ENCODE results near the gene LMO7. TPM values are rescaled to one million over a fixed set of nuclear protein-coding genes. Genes with fewer than 3 reads are reported as not detected.
A peak's percentile ranks its signal among the peaks of the same experiment; 100 is the strongest.
"Not testable (repeated sequence)": the region's sequence is repeated elsewhere in the genome, so short reads cannot be mapped to it uniquely, and the experiment has no call there.

The LMO7 gene
- total RNA-seq, 1 donor from 2014 or later: 176 TPM

DNA sequence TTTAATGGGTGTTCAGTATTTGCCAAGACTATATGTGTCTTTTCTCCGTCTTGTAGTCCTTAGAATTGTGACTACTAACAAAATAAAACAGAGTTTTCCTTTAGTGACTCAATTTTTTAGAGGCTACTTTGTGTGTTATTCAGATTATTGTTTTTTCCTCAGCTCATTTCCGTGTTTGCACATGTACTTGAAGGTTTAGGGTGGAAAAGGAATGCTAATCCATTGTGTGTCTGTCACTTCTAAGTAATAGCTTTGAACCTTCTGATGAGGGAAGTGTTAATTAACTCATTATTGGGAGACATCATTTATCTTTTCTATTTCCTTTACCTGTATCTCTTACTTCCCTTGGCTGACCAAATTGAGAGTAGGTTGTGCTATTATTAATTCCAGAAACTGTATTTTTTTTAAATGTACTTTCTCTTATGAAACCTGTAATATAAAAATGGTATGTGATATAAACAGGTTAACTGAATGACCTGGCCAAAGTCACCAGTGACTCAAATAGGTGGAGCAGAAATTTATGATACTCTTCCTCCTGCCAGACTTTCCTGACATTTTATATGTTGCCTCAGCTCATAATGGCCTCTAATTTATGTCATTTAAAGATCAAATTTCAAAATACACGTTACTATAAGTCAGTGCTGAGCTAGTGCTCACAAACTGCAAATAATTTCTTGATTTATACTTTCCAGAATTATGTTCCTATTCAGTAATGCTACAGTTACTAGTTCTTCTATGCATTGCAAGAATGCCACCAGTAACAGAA lies 88.8 kb downstream of the LMO7 start:
- intact Hi-C loops (cut with DNase I): no loop called here
- Histone ChIP-seq H3K4me3 (no peak overlapping the region), H3K36me3 (no peaks in the 10 kb centered on the region), H3K9me3 (no peaks in the 10 kb centered on the region), H3K4me1 (peaks cover 0 to 9% of the 10 kb centered on the region in 2 donors), H3K27ac (no peak overlapping the region), H3K27me3 (no peaks in the 10 kb centered on the region)
- TF ChIP-seq, protein P1, sequence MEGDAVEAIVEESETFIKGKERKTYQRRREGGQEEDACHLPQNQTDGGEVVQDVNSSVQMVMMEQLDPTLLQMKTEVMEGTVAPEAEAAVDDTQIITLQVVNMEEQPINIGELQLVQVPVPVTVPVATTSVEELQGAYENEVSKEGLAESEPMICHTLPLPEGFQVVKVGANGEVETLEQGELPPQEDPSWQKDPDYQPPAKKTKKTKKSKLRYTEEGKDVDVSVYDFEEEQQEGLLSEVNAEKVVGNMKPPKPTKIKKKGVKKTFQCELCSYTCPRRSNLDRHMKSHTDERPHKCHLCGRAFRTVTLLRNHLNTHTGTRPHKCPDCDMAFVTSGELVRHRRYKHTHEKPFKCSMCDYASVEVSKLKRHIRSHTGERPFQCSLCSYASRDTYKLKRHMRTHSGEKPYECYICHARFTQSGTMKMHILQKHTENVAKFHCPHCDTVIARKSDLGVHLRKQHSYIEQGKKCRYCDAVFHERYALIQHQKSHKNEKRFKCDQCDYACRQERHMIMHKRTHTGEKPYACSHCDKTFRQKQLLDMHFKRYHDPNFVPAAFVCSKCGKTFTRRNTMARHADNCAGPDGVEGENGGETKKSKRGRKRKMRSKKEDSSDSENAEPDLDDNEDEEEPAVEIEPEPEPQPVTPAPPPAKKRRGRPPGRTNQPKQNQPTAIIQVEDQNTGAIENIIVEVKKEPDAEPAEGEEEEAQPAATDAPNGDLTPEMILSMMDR (IDR thresholded peaks at IDR 0.05): no peak
- DNase-seq (ENCODE audit: low spot score in 2 of 2): no peak

GRCh38 chr13:75725736-75726135 lies 89.6 kb downstream of the LMO7 start:
- Histone ChIP-seq H3K36me3 (no peaks in the 10 kb centered on the region), H3K27me3 (no peaks in the 10 kb centered on the region), H3K4me1 (peaks cover 0 to 9% of the 10 kb centered on the region in 2 donors), H3K9me3 (no peaks in the 10 kb centered on the region), H3K27ac (no peak overlapping the region), H3K4me3 (peak overlapping the region in 1 of 2 donors; percentile 19)
- TF ChIP-seq, protein P1 (IDR thresholded peaks at IDR 0.05): no peak
- DNase-seq (ENCODE audit: low spot score in 2 of 2): no peak
- intact Hi-C loops (cut with DNase I): no loop called here

GRCh38 chr13:75726306-75726705 lies 90.2 kb downstream of the LMO7 start:
- H3K4me1 ChIP-seq: peaks cover 0 to 9% of the 10 kb centered on the region in 2 donors
- no peaks in the 10 kb centered on the region for H3K27me3 ChIP-seq
- H3K27ac ChIP-seq: no peak overlapping the region
- DNase-seq (ENCODE audit: low spot score in 2 of 2): no peak
- no peaks in the 10 kb centered on the region for H3K9me3 ChIP-seq
- TF ChIP-seq, protein P1 (IDR thresholded peaks at IDR 0.05): no peak
- peak overlapping the region in 1 of 2 donors; percentile 19 for H3K4me3 ChIP-seq
- intact Hi-C loops (cut with DNase I): no loop called here
- H3K36me3 ChIP-seq: no peaks in the 10 kb centered on the region

- H3K27ac ChIP-seq; H3K9me3 ChIP-seq; DNase-seq (ENCODE audit: low spot score in 2 of 2); intact Hi-C loops (cut with DNase I); H3K36me3 ChIP-seq; H3K4me1 ChIP-seq; H3K27me3 ChIP-seq; H3K4me3 ChIP-seq: not testable (repeated sequence)
Measured at GRCh38 chr13:75733113-75733512, 97.0 kb downstream of the LMO7 start.

DNA sequence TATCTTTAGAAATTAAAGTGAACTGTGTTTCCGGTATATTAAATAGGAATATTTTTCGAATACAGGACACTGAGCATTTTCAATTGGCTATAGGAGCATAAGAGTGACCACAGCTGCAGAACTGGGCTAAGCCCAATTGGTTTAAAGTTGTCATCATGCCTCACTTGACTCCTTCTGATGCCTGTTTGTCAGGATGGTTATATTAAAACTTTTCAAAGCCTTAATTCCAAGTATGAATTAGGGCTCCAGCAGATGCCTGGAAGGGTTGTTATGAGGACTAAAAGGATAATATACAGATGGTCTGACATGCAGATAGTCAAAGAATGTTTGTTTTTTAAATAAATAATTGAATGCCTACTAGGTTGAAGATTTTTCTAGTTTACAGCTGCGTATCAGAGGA lies 100.0 kb downstream of the LMO7 start:
- intact Hi-C loops (cut with DNase I): no loop called here
- no peak overlapping the region for H3K27ac ChIP-seq
- H3K4me1 ChIP-seq: peaks cover 0 to 8% of the 10 kb centered on the region in 2 donors
- H3K36me3 ChIP-seq: no peaks in the 10 kb centered on the region
- H3K27me3 ChIP-seq: no peaks in the 10 kb centered on the region
- no peak overlapping the region for H3K4me3 ChIP-seq
- DNase-seq (ENCODE audit: low spot score in 2 of 2): no peak
- TF ChIP-seq, protein P1 (IDR thresholded peaks at IDR 0.05): no peak
- no peaks in the 10 kb centered on the region for H3K9me3 ChIP-seq

- Histone ChIP-seq H3K36me3 (no peaks in the 10 kb centered on the region), H3K27ac (peak overlapping the region in 1 of 2 donors; percentile 13), H3K9me3 (no peaks in the 10 kb centered on the region), H3K4me1 (peaks cover 0 to 12% of the 10 kb centered on the region in 2 donors), H3K27me3 (no peaks in the 10 kb centered on the region), H3K4me3 (no peak overlapping the region)
- DNase-seq (ENCODE audit: low spot score in 2 of 2): no peak
- TF ChIP-seq, protein P1 (IDR thresholded peaks at IDR 0.05): no peak
- intact Hi-C loops (cut with DNase I): no loop called here
Measured at GRCh38 chr13:75738841-75739240, 102.7 kb downstream of the LMO7 start.
